Measurements from ENCODE around the gene PIEZO2.
A peak's percentile ranks its signal among the peaks of the same experiment; 100 is the strongest.
"Not testable (repeated sequence)": the region's sequence is repeated elsewhere in the genome, so short reads cannot be mapped to it uniquely, and the experiment has no call there.

PIEZO2 gene

GRCh38 chr18:10953672-10954071, 195.7 kb downstream of the PIEZO2 start:
- DNase-seq: no peak

- no peak for DNase-seq
These were observed 197.5 kb downstream of the PIEZO2 start for GRCh38 chr18:10951631-10952544.

GRCh38 chr18:10950876-10951630, 198.3 kb downstream of the PIEZO2 start:
- DNase-seq: no peak

- DNase-seq: no peak
These were observed 199.1 kb downstream of the PIEZO2 start for GRCh38 chr18:10950080-10950875.

GRCh38 chr18:10949655-10950054, 199.7 kb downstream of the PIEZO2 start:
- DNase-seq: no peak

- DNase-seq: no peak
These were observed 200.9 kb downstream of the PIEZO2 start for GRCh38 chr18:10948421-10948820.

GRCh38 chr18:10946058-10946457, 203.3 kb downstream of the PIEZO2 start:
- no peak for DNase-seq

- DNase-seq: no peak
These were observed 206.4 kb downstream of the PIEZO2 start for GRCh38 chr18:10942998-10943397.

- no peak for DNase-seq
These were observed 209.5 kb downstream of the PIEZO2 start for GRCh38 chr18:10939822-10940221.

GRCh38 chr18:10937743-10938640, 211.4 kb downstream of the PIEZO2 start:
- no peak for DNase-seq

- DNase-seq: no peak
These were observed 213.0 kb downstream of the PIEZO2 start for GRCh38 chr18:10936176-10937053.

GRCh38 chr18:10935588-10935987, 213.8 kb downstream of the PIEZO2 start:
- no peak for DNase-seq

- DNase-seq: not testable (repeated sequence)
These were observed 215.7 kb downstream of the PIEZO2 start for GRCh38 chr18:10933648-10934047.

- DNase-seq: no peak
These were observed 219.3 kb downstream of the PIEZO2 start for GRCh38 chr18:10930076-10930475.

GRCh38 chr18:10928772-10929373, 220.5 kb downstream of the PIEZO2 start:
- peak in 1 of 5 experiments; percentile 39 for DNase-seq

- no peak for DNase-seq
These were observed 221.2 kb downstream of the PIEZO2 start for GRCh38 chr18:10928011-10928771.

GRCh38 chr18:10927286-10927992, 221.9 kb downstream of the PIEZO2 start:
- no peak for DNase-seq

GRCh38 chr18:10926621-10927161, 222.7 kb downstream of the PIEZO2 start:
- peak in 1 of 5 experiments; percentile 5 for DNase-seq

- no peak for DNase-seq
These were observed 225.1 kb downstream of the PIEZO2 start for GRCh38 chr18:10924290-10924689.
